Hindlimb muscle (tissue), 1 donor: ENCODE measurements around the gene DERL3. TPM values are rescaled to one million over a fixed set of nuclear protein-coding genes. Genes with fewer than 3 reads are reported as not detected.
A peak's percentile ranks its signal among the peaks of the same experiment; 100 is the strongest.
"Not testable (repeated sequence)": the region's sequence is repeated elsewhere in the genome, so short reads cannot be mapped to it uniquely, and the experiment has no call there.

Source experiments
- DNase-seq: peaks from one replicate; pipeline ENCODE4 v3.0.0-alpha.2; 2013
- polyA plus RNA-seq: library from polyadenylated mRNA; unstranded; fragments of 120-200 nt; gene quantifications from one replicate; pipeline ENCODE4 v1.2.1, GENCODE V29; 2013; ENCODE audit not compliant: insufficient read length

The DERL3 gene
- 1.2 TPM for polyA plus RNA-seq

GRCh38 chr22:23838681-23839468 lies at the start of gene DERL3:
DERL3 (minus strand) TSS chr22:23839006; CDS start chr22:23838987, 19 bp downstream.
- DNase-seq: peak; percentile 91

GRCh38 chr22:23884140-23884539 lies 45.3 kb upstream of the DERL3 start:
- DNase-seq: no peak

- DNase-seq: no peak
Measured at GRCh38 chr22:23883658-23884057, 44.9 kb upstream of the DERL3 start.

GRCh38 chr22:23882370-23882769 lies 43.6 kb upstream of the DERL3 start:
- DNase-seq: no peak

- no peak for DNase-seq
Measured at GRCh38 chr22:23878219-23878618, 39.4 kb upstream of the DERL3 start.

GRCh38 chr22:23877566-23877965 lies 38.8 kb upstream of the DERL3 start:
- DNase-seq: no peak

- DNase-seq: no peak
Measured at GRCh38 chr22:23875801-23876200, 37.0 kb upstream of the DERL3 start.

- DNase-seq: no peak
Measured at GRCh38 chr22:23874871-23875270, 36.1 kb upstream of the DERL3 start.

GRCh38 chr22:23868580-23868979 lies 29.8 kb upstream of the DERL3 start:
- DNase-seq: no peak

GRCh38 chr22:23864499-23865154 lies 25.8 kb upstream of the DERL3 start:
- DNase-seq: not testable (repeated sequence)

GRCh38 chr22:23862103-23862502 lies 23.3 kb upstream of the DERL3 start:
- DNase-seq: no peak

GRCh38 chr22:23860187-23860586 lies 21.4 kb upstream of the DERL3 start:
- DNase-seq: not testable (repeated sequence)

- no peak for DNase-seq
Measured at GRCh38 chr22:23859201-23859600, 20.4 kb upstream of the DERL3 start.

- no peak for DNase-seq
Measured at GRCh38 chr22:23858484-23858815, 19.6 kb upstream of the DERL3 start.

GRCh38 chr22:23857606-23858483 lies 19.0 kb upstream of the DERL3 start, which contains the start of gene SLC2A11:
SLC2A11 (plus strand) TSS chr22:23857875; CDS start chr22:23858000, 125 bp downstream.
- peak; percentile 98 for DNase-seq

GRCh38 chr22:23856721-23857605 lies 18.2 kb upstream of the DERL3 start:
- no peak for DNase-seq

GRCh38 chr22:23850136-23850611 lies 11.4 kb upstream of the DERL3 start:
- DNase-seq: no peak

GRCh38 chr22:23849009-23850006 lies 10.5 kb upstream of the DERL3 start:
- DNase-seq: peak; percentile 83

GRCh38 chr22:23847991-23848864 lies 9.4 kb upstream of the DERL3 start:
- no peak for DNase-seq
